GM19328 (cell line): Measurements from ENCODE around the gene IQCN.
A peak's percentile ranks its signal among the peaks of the same experiment; 100 is the strongest.

ENCODE experiments used
- ATAC-seq: cut with Tn5 transposase; IDR thresholded peaks from one replicate; pipeline ENCODE4 v1.9.1; 2021; ENCODE audit warnings: mild to moderate bottlenecking, moderate library complexity; ENCODE audit not compliant: unreplicated experiment

IQCN gene

DNA sequence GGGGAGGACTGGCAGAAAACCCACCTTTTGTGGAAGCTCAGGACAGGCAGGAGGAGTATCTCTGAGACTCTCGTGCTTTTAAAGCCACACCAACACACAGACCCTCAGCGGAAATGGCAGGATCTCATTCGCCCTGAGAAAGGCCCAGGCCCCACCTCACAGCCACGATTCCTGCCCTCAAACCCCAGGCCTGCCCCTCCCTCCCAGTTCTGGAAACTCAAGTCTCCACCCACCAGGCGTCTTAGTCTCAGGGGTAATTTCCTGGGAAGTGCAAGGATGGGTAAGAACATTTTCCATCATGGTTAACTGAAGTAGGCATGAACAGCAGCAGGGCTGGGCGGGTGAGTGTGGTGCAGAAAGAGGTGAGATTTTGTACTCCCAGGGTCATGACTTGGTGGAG lies 40.1 kb downstream of the IQCN start:
- ATAC-seq: no peak

DNA sequence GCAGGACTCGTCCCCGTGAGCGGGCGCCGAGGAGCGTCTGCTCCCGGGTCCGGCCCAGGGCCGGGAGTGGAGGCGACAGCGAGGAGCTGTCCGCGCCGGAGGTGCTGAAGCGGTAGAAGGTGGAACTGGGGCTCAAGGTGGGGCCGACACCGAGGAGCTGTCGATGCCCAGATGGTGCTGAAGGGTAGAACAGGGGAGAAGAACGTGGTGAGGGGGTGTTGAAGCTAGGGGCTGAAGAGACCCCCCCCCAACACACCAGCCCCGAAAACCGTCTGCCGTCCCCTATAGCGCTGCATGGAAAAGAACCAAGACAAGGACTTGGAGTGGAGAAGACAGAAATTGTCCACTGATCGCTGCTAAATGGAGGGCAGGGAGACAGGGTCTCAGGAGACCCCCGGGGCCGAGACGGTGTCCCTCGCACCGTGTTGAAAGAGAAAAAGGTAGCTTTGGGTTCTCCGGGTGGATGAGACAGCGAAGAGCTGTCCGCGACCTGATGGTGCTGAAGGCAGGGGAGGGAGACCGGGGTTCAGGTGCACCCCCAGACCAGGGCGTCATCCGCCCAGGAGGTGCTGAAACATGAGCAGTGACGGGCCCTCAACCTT lies 40.9 kb downstream of the IQCN start:
- ATAC-seq: no peak

DNA sequence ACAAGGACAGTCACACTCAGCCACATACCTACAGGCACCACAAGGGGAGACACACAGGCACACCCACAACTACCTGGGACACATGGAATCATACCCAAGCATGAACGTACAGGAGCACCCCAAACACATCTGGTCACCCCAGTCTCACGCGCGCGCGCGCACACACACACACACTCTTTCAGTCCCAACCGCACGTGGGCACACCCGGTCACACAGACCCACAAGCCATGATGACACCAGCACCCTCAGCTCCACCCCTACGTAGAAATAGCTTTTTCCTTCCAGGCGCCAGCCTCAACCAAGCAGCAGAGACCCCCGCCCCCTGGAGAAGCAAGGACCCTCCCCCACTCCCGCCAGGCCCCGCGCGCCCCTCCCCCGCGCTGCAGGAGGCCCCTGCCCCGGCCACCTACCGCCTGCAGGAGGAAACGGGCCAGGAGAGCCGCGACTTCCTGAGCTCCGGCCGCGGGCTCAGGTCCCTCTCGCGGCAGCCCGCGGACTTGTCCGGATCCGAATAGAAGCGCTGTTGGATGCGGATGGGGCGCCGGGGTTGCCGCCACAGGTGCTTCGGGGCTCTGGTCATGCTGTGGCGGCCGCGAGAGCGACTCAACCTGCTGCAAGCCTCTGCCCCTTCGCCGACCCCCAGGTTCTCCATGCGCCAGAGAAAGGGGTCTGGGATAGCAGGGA lies 41.6 kb downstream of the IQCN start:
- ATAC-seq: no peak

DNA sequence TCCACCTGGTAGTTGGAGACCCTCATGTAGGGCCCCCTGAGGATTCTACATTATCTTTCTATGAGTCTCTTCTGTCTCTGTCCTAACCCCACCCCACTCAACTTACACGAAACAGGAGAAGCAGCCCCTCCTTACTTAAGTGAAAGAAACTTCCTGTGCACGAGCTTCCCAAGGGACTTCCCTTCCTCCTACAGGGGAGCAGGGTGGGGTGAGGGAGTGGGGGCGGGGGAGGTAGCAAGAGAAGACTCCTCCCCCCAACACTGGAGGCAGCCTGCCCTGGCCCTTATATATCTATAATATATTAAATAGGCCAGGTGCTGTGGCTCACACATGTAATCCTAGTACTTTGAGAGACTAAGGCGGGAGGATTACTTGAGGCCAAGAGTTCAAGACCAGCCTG lies 42.5 kb downstream of the IQCN start:
- ATAC-seq: no peak

DNA sequence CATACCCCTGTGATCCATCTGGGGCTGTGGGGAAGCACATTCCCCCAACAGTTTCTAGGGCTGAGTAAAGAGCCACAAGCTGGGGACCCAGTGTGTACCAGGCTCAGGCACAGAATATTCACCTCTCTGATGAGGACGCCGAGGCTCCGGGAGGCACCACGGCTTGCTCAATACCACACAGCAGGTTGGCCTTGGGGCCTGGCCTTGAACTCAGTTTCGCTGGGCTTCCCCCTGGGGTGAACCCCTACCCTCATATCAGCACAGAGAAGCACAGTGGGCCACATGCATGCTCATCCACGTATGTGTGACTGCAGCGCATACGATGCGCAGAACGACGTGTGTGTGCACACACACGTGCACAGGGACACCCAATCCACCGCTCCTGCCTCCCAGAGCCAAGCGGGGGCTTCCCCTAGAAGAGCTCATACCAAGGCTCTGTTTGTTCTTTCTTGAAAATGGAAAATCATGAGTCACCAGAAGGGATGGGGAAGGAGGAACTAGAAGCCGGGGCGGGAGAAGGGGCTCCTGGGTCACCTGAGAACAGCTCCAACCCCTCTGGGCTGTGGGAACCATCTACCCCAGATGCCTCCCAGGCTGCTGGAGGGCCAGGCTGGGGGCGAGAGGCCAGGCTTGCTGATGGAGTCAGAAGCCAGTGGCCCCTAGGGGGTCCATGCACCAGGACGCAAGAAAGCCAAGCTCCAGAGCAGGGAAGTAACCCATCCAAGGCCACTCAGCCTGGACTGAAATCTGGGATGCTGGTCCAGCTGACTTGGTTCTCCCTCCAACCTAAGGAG lies 43.1 kb downstream of the IQCN start:
- ATAC-seq: no peak

DNA sequence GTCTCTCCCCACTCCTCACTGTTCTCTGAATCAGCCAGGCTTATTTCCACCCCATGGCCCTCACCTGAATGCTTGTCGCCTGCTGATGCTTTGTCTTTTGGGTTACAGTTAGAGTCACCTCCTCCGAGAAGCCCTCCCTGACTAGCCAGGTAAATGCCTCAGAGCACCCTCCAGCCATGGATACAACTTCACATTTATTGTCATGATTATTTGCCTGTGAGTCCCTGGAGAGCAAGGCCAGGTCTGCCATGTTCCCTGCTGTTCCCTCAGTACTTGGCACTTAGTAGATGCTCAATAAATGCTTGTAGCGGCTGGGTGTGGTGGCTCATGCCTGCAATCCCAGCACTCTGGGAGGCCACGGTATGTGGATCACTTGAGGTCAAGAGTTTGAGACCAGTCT lies 44.3 kb downstream of the IQCN start:
- no peak for ATAC-seq

DNA sequence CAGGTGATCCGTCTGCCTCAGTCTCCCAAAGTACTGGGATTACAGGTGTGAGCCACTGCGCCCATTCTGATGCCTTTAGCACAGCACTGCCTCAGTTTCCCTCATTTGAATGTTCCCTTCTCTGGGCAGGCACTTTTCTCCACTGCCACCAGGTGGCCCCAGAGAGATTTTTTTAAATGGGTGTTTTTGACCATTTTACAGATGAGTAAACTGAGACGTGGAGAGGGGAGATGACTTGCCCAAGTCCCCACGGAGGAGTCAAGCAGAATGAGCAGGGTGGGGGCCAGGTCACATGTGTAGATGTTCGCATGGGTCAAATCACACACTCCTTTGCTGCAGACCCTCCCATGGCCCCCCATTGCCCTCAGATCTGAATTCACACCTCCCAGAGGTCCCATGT lies 44.8 kb downstream of the IQCN start:
- ATAC-seq: no peak

DNA sequence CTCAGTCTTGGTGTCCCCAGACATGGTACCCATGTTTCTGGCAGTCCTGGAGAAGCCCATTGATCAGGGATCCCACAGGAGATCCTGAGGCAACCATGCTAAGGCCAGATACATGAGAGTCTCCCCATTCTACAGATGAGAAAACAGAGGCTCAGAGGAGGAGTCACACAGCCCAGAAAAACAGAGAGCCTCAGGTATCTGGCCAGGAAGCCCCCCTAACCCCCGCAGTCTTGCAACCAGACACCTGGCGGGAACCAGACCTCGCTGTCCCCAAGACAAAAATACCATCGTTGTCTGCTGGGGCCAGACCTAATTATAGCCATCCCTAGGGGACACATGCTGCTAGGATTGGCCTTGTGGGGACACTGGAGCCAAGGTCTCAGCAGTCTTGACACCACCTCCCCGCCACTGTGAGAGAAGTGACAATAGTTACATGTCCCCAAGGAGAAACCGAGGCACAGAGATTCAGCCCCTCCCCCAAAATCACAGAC lies 46.4 kb downstream of the IQCN start:
- ATAC-seq: no peak

DNA sequence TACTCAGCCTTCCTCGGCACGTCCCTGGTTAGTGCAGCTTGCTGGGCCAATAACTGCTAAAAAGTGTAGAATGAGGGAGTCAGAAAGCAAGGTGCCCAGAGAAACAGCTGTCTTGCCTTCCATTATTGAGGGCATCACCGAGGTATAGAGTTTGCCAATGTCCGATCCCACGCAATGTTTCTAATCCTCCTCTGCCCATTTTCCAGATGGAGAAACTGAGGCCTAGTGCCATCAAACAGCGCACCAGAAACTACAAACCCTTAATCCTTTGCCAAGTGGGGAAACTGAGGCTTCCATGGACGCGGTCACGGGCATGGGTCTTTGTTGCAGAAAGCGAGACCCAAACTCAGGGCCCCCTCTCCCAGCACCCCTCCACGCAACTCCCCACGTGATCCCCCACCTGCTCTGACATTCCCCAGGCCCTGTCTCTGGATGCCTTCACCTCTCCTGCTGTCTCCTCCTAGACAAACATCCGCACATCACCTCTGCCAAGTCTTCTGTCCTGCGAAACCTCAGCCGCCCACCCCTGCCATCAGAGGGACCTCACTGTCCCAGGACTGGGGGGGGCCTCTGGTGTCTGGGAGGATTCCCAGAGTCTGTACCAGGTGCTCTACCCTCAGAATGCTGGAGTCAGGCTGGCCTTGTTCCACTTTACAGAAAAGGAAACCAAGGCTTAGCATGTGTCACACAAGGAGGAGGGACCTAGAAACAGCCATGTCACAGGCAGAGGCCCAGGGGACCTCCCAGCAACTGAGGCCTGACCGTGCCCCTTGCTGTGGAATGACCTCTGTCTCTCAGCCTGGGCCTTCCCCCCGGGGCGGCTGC lies 47.1 kb downstream of the IQCN start:
- ATAC-seq: no peak

DNA sequence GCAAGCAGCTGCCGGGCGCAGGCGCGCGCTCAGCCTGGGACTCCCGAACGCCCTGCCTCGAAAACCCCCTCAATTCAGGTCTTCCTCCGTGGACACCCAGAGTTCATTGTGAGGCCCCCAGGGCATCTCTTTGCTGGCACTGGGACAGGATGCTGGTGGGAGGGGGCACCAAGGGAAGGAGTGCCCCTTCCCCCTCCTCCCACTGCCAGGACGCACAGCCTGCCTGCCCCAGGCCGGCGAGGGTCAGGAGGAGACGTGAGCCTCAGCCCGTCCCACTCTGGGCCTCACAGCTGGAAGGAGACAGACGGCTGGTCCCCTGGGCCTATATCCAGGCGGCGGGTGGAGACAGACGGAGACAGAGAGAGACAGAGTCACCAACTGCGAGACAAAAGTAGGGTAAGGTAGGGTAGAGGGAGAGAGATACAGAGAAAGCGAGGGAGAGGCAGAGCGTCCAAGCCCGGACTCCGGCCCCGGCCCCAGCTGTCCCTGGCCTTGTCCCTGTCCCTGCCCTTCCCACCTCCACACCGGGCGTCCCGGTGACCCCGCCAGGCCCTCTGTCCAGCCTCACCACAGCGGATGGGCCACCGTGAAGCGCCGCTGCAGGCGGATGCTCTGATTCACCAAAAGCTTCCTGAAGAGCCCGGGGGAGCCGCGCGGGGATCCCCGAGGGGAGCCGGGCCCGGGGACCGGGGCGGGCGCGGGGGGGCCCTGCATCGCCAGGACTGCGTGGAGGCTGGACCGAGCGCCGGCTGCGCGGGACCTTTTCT lies 48.4 kb downstream of the IQCN start, which contains the start of gene PDE4C:
Gene PDE4C, minus strand, starts transcription at position 737 of the 767 bp plus-strand sequence. Its CDS starts 23 bp downstream, at position 714.
- no peak for ATAC-seq

DNA sequence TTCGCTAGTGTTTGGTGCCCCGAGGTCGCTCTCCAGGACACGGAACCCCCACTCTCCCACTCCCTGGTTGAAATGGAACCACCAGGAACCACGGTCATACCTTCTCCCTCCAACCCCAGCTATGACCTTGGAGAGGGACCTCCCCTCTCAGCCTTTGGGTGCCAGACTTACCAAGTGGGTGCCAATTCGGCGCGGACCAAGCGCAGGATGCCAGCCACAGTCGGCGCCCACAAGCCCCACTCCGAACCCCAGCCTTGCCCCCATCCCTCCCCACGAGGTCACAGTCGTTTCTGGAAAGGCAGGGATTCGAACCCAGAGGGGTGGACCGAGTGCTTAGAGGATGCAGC lies 48.9 kb downstream of the IQCN start:
- ATAC-seq: no peak

DNA sequence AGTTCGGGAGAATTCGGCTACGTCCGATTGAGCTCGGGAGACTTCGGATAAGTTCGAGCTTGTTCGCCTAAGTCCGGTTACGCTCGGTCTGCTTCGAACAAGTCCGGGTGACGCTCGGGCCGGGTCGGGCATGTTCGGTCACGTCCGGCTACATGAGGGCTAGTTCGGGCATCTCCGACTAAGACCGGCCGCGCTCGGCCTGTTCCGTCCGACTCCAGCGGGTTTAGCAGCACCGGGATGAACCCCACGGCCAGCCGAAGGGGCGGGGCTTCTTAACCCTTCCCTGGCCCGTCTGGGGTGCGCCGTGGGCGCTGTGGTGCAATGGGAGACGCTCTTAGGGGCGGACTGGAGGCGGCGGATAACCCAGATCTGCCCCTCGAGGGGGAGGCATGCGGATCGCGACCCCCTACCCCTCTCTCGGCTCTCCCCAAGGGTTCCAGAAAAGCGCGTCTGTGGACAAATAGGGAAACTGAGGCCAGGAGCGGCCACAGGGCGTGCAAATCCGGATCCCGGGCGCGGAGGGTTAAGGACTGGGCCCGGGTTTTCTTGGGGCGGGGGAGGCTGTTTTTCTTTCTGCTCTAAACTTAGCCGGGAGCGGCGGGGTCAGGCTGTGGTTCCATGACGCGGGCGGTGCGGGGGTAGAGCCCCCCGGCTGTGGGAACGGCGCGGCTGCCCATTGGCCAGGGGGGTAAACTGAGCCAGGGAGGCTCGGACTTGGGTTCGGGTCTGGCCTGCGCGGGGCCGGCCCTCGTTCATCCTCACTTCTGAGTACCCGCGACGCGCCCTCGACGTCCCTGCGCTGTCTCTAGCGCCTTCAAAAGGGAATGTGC lies 49.5 kb downstream of the IQCN start:
- peak; percentile 88 for ATAC-seq

DNA sequence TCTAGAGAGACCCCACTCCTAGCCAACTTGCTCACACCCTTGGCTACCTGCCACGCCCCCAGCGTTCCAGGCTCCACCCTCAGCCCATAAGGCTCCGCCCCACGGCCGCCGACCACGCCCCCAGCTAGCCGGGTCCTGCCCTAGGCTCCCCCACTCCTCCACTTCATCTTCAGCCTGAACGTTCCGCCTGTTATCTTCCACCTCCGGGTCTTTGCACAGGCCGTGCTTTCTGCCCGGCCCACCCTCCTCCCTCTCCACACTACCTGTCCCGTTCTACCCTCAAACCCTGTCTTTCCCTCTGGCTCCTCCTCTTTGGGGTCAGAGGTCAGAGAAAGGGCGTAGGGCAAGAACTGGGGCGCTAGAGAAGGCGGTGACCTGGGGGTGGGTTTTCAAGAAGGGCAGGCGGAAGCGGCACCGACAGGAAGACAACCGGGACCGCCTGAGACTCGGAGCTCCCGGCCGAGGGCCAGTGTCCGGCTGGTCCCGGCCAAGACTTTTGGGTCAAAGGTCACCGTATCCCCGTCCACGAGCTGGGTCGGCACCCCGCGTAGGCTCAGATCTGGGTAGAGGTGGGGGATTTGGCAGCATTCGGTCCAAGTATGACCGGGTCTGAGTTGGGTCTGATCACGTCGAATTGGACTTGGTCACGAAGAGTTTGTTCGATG lies 50.3 kb downstream of the IQCN start:
- no peak for ATAC-seq

DNA sequence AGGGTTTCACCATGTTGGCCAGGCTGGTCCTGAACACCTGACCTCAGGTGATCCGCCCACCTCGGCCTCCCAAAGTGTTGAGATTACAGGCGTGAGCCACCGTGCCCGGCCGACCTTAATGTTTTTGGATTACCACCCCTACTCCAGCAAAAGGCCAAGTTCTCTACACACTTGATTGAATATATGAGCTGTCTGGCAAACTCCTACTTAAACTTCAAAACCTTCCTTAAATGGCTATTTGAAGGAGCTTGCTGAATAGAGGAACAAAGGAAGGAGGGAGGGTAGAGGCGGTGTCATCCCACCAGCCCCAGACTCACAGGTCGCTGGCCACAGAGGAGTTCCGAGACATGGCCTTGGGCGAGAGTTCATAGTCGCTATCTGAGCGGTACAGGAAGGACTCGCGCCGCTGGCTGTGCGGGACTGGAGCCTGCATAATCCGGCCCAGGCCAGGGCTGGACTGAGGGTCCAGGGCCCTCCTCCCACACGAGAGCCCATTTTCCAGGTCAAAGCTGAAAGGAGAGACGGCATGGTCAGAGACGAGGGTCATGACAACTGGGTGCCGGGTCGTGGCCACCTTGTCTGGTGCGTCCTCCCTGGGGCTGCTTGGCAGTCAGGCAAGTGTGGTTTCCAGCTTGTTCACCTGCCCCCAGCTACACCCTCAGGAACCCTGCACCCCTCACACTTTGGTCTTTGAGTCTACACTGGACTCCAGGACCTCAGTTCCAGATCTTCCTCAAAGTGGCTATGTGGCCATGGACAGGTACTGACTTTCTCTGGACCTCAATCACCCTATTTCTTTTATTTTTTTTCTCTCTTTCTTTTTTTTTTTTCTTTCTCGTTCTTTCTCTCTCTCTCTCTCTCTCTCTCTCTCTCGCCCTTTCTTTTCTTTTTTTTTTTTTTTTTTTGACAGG lies 52.2 kb downstream of the IQCN start:
- no peak for ATAC-seq

DNA sequence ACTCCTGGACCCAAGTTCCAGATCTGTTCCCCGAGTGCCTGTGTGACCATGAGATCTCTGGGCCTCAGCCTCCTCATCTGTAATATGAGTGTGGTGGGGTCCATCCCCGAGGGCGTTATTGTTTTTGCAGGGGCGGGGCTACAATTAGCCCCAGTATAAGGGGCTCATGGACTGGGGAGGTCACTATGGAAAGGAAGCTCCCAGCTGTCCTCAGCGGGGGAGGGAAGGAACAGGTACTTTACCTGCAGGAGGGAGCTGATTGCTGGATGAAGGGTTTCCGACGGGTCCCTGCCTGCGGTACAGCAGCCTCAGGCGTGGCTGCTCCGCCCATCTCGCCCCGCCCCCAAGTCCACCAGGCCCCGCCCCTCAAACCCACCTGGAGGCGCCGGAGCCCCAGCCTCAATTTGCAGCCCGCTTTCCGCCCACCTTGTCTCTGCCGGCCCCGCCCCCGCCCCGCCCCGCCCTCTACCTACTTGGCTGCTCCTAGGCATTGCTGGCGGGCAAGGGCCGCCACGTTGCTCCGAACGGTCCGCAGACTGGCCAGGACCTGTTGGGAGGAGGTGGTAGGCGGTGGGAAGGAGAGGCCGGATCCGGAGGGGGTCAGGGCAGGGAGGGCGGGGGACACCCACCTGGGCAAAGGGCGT lies 53.5 kb downstream of the IQCN start:
- ATAC-seq: no peak

DNA sequence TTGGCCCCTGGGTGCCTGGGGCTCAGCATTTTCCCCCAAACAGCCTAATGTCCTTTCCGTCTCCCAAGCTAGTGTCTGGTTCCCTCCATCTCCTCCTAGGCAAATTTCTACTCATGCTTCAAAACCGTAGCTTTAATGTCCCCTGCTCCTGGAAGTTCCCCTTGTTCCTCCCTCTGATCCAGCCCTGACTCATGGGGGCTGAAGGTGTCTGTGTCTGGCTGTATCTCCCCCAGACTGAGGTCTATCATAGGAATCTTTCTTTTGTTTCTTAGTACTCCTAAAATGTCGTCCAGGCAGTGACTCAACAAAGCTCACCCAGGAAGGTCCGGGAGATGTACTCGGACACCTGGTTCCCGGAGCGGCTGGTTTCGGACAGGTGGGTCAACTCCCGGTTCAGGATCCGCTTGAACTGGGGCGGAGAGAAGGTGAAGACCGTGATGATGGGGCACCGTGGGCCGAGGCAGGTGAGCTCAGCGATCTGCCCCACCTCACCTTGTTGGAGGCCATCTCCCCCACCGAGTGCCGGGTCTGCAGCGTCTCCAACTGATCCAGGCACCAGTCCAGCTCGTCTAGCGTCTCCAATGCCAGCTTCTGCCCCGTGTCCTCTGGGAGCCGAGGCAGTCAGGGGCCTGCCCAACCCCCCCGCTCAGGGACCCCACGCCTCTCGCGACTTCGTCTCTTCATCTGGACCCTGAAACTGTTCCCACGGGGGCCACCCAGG lies 54.2 kb downstream of the IQCN start:
- ATAC-seq: no peak

DNA sequence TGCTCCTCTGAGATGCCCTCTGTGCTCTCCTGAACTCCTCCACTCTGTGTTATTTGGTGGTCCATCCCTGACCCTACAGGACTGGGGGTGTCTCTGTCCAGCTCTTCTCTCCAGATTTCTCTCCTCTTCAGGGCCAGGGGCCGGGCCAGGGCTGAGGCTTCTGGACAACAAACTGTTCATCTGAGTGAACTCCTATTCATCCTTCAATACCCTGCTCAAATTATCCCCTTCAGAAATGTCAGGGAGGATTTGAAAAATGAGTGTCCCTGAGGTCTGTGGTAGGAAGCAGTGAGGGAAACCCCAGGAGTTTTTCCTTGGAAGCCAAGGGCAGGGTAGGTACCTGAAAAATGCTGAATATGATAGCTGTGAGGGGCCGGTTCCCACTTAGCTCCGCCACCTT lies 55.7 kb downstream of the IQCN start:
- ATAC-seq: no peak
